Choroid plexus epithelial cell (primary cell): Measurements from ENCODE around the gene ATXN7L1.
"Not testable (repeated sequence)": the region's sequence is repeated elsewhere in the genome, so short reads cannot be mapped to it uniquely, and the experiment has no call there.

Experiments
- DNase-seq: peaks from one replicate; pipeline ENCODE4 v3.0.0-alpha.2; 2010; ENCODE audit warnings: low read depth
- H3K4me3 ChIP-seq: 2 replicates; pipeline ENCODE4 v1.5.1; 2011; ENCODE audit warnings: low read depth, mild to moderate bottlenecking, control low read depth, low read length, moderate library complexity
- TF ChIP-seq, protein P1 (sequence below): conservative IDR thresholded peaks from 2 replicates; pipeline ENCODE4 v1.5.1; 2011; ENCODE audit warnings: low read depth, mild to moderate bottlenecking, control low read depth, inconsistent platforms, low read length, moderate library complexity

The ATXN7L1 gene

DNA sequence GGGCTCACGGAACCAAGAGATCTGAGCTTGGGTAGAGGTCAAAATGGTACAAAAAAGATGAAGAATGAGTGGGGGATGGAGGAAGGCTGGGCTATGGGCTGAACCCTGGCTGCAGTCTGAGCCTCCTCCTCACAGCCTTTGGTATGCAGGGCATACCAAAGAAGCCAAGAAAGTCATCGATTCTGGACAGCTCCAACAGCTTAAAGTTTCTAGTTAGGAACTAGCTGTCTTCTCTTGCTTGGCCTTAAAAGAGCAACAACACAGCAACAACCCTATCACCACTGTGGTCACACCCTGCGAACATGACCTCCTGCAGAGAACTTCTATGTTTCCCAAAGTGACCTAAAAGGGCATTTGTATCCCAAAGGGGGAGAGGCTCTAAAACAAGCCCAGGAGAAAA is 169.0 kb downstream of the ATXN7L1 start:
- TF ChIP-seq, protein P1, sequence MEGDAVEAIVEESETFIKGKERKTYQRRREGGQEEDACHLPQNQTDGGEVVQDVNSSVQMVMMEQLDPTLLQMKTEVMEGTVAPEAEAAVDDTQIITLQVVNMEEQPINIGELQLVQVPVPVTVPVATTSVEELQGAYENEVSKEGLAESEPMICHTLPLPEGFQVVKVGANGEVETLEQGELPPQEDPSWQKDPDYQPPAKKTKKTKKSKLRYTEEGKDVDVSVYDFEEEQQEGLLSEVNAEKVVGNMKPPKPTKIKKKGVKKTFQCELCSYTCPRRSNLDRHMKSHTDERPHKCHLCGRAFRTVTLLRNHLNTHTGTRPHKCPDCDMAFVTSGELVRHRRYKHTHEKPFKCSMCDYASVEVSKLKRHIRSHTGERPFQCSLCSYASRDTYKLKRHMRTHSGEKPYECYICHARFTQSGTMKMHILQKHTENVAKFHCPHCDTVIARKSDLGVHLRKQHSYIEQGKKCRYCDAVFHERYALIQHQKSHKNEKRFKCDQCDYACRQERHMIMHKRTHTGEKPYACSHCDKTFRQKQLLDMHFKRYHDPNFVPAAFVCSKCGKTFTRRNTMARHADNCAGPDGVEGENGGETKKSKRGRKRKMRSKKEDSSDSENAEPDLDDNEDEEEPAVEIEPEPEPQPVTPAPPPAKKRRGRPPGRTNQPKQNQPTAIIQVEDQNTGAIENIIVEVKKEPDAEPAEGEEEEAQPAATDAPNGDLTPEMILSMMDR, result no peak
- H3K4me3 ChIP-seq, result no peak overlapping the region
- peak; percentile 24 for DNase-seq

- TF ChIP-seq, protein P1, result no peak
- no peak overlapping the region for H3K4me3 ChIP-seq
- DNase-seq, result no peak
Measured at GRCh38 chr7:105705427-105705826, 171.0 kb downstream of the ATXN7L1 start.

DNA sequence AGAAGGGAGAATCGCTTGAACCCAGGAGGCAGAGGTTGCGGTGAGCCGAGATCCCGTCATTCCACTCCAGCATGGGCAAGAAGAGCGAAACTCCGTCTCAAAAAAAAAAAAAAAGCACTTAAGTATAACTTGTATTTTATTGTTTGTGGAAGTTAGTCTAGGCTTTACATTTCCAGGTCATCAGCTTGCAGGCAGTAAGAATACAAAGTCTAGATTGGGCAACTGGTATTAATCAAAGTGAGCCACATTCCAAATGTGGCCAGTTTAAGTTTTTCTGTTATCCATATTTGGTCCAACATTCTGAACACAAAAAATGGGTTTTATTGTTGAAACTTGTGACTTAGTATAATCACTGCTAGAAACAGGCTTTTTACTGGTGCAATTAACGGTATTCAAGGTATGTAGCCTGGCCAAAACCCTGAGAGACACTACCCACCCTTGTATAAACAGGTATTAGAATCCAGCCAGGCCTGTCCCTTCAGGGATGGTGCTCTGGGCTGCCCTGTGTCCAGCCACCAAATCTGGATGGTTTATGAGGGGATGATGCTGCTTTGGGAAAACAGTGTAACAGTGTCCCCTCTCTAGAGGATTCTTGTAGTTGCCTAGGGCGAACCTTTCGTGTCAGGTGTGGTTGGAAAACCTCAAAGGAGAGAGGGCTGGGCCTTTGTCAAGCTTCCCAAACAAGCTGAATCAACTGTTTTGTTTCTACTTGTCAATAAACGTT is 173.0 kb downstream of the ATXN7L1 start:
- TF ChIP-seq, protein P1, result no peak
- DNase-seq, result no peak
- no peak overlapping the region for H3K4me3 ChIP-seq

GRCh38 chr7:105699568-105700236 is 176.7 kb downstream of the ATXN7L1 start:
- no peak for DNase-seq
- TF ChIP-seq, protein P1, result no peak
- H3K4me3 ChIP-seq, result no peak overlapping the region

- TF ChIP-seq, protein P1, result no peak
- no peak for DNase-seq
Measured at GRCh38 chr7:105698531-105698930, 177.9 kb downstream of the ATXN7L1 start.

DNA sequence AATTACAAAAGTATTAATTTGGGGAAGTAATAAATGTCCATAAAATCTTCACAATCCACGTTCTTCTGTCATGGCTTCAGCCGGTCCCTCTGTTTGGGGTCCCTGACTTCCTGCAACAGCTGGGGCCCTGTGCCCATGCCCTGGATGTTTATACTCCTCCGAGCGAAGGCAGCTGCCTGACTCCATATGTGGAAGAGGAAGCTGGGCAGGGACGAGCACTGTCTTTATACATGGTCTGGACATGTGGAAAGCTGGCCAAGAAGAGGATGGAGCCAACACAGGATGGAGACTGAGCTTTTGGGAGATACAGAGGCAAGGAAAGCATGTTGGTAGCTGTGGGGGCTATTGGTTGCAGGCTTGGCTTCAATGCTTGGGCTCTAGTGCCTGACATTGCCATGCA is 178.6 kb downstream of the ATXN7L1 start:
- TF ChIP-seq, protein P1, result no peak
- no peak for DNase-seq
- no peak overlapping the region for H3K4me3 ChIP-seq

More at GRCh38 chr7:105698531-105698930, 177.9 kb downstream of the ATXN7L1 start:
- H3K4me3 ChIP-seq, result no peak overlapping the region

DNA sequence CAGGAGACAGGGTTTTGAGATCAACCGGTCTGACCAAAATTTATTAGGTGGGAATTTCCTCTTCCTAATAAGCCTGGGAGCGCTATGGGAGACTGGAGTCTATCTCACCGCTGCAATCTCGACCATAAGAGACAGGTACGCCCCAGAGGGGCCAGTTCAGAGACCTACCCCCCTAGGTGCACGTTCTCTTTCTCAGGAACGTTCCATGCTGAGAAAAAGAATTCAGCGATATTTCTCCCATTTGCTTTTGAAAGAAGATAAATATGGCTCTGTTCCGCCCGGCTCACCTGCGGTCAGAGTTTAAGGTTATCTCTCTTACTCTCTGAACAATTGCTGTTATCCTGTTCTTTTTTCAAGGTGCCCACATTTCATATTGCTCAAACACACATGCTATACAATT is 179.2 kb downstream of the ATXN7L1 start:
- not testable (repeated sequence) for DNase-seq, H3K4me3 ChIP-seq
